Fibroblast of mammary gland (primary cell): Measurements from ENCODE around the gene TXNDC17.

Source experiments
- DNase-seq: peaks from one replicate; pipeline ENCODE4 v3.0.0-alpha.2; 2010; ENCODE audit warnings: low read depth
- H3K4me3 ChIP-seq: 2 replicates; pipeline ENCODE4 v1.5.1; 2011; ENCODE audit warnings: low read depth, mild to moderate bottlenecking, low read length, moderate library complexity; ENCODE audit not compliant: control insufficient read depth
- TF ChIP-seq, protein P1 (sequence below): conservative IDR thresholded peaks from 2 replicates; pipeline ENCODE4 v1.5.1; 2011; ENCODE audit warnings: low read depth, low read length, inconsistent platforms; ENCODE audit not compliant: control insufficient read depth, insufficient read depth

Gene TXNDC17

GRCh38 chr17:6611231-6611630 lies 29.6 kb upstream of the TXNDC17 start:
- TF ChIP-seq, protein P1, sequence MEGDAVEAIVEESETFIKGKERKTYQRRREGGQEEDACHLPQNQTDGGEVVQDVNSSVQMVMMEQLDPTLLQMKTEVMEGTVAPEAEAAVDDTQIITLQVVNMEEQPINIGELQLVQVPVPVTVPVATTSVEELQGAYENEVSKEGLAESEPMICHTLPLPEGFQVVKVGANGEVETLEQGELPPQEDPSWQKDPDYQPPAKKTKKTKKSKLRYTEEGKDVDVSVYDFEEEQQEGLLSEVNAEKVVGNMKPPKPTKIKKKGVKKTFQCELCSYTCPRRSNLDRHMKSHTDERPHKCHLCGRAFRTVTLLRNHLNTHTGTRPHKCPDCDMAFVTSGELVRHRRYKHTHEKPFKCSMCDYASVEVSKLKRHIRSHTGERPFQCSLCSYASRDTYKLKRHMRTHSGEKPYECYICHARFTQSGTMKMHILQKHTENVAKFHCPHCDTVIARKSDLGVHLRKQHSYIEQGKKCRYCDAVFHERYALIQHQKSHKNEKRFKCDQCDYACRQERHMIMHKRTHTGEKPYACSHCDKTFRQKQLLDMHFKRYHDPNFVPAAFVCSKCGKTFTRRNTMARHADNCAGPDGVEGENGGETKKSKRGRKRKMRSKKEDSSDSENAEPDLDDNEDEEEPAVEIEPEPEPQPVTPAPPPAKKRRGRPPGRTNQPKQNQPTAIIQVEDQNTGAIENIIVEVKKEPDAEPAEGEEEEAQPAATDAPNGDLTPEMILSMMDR: no peak

DNA sequence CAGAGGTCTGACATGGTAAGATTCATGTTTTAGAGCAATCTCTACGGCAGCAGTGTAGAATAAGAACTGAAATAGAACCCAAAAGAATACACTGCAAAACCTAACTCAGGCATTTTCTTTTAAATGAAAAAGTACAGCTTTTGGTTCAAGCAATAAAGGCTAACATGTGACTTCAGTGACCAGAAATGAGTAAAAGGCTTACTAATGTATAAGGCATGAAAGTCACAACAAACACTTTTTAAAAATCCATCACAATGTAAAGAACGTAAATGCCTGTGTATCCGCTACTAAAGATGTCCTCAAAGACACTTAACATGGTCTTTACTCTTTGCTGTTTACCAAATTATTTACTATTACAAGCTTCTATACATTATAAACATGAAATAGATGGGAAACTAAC lies 16.9 kb upstream of the TXNDC17 start:
- H3K4me3 ChIP-seq: no peak overlapping the region
- TF ChIP-seq, protein P1: no peak
- DNase-seq: no peak

More at GRCh38 chr17:6611231-6611630, 29.6 kb upstream of the TXNDC17 start:
- DNase-seq: no peak
- H3K4me3 ChIP-seq: no peak overlapping the region

GRCh38 chr17:6626616-6627015 lies 14.2 kb upstream of the TXNDC17 start:
- H3K4me3 ChIP-seq: no peak overlapping the region
- no peak for DNase-seq
- TF ChIP-seq, protein P1: no peak

- peak; percentile 35 for DNase-seq
- TF ChIP-seq, protein P1: no peak
- no peak overlapping the region for H3K4me3 ChIP-seq
Observed at GRCh38 chr17:6627019-6627418, 13.8 kb upstream of the TXNDC17 start.

- no peak overlapping the region for H3K4me3 ChIP-seq
- TF ChIP-seq, protein P1: no peak
- no peak for DNase-seq
Observed at GRCh38 chr17:6630390-6630789, 10.5 kb upstream of the TXNDC17 start.

DNA sequence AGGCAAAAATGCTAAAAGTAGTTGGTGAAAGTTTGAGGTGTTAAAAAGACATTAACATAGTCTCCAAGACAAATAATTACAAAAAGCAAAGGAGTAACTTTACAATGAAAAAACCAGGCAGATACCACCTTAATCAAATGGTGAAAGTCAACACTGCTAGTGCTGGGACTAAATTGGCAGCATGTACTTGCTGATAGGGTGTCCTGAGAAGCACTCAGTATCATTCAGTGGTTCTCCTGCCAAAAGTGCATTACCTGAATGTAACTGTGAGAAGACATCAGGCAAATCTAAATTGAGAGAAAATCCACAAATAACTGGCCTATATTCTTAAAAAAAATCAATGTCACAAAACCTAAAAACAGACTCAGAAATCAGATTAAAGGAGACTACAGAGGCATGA lies 8.3 kb upstream of the TXNDC17 start:
- TF ChIP-seq, protein P1: no peak
- no peak for DNase-seq
- no peak overlapping the region for H3K4me3 ChIP-seq

- no peak overlapping the region for H3K4me3 ChIP-seq
- DNase-seq: no peak
- TF ChIP-seq, protein P1: no peak
Observed at GRCh38 chr17:6633263-6633662, 7.6 kb upstream of the TXNDC17 start.
